Motor neuron (in vitro differentiated cells): Measurements from ENCODE around the gene AGK. TPM values are rescaled to one million over a fixed set of nuclear protein-coding genes. Genes with fewer than 3 reads are reported as not detected.
"Not testable (repeated sequence)": the region's sequence is repeated elsewhere in the genome, so short reads cannot be mapped to it uniquely, and the experiment has no call there.

ENCODE experiments used
- ATAC-seq, 8 experiments: fragments of 200-7000 bp; cut with Tn5 transposase; replicated peaks in 6 of 8; 2 replicates each; pipeline ENCODE4 v1.8.0; 2021; ENCODE audit warnings: mild to moderate bottlenecking in 8 of 8, moderate library complexity in 8 of 8
- H3K27ac ChIP-seq, 2 donors: fragments of 250-450 bp; sonication (Bioruptor Pico); 2 replicates each; pipeline ENCODE4 v1.9.0; 2021; ENCODE audit warnings: antibody characterized with exemption in 2 of 2, mild to moderate bottlenecking in 2 of 2, moderate library complexity in 1 of 2
- H3K4me1 ChIP-seq, 2 donors: fragments of 250-450 bp; sonication (Bioruptor Pico); replicated peaks in 1 of 2; 2 replicates each; pipeline ENCODE4 v1.6.1; 2021; ENCODE audit warnings: antibody characterized with exemption in 2 of 2, mild to moderate bottlenecking in 2 of 2, moderate library complexity in 1 of 2
- H3K4me3 ChIP-seq, 5 donors: fragments of 250-450 bp; sonication (Bioruptor Pico); 2 replicates each; pipeline ENCODE4 v1.9.0; 2021; ENCODE audit warnings: antibody characterized with exemption in 5 of 5, mild to moderate bottlenecking in 5 of 5, moderate library complexity in 4 of 5
- WGBS, 10 experiments: fragments of 450-650 bp; shearing (Covaris generic); methylation state at CpG; one replicate each; pipeline ENCODE4 v1.0.0; 2022; 5-methylcytosine and 5-hydroxymethylcytosine counted together
- in situ Hi-C, 9 experiments: fragments of 400-800 bp; cut with MboI; loops; one replicate each; pipeline ENCODE4 v1.15.0; 2021; ENCODE audit warnings: low sequenced_read_pairs in 9 of 9, low pct_unique_long_range_greater_than_20kb in 2 of 9; ENCODE audit not compliant: unreplicated experiment in 9 of 9
- total RNA-seq, 8 experiments: library from RNA; unstranded; fragments of 300-600 nt; gene quantifications; 2 replicates each; pipeline versions ENCODE4 v1.2.3 to v1.2.4, GENCODE V29; 2022

The AGK gene
- total RNA-seq, 8 experiments from 2014 or later, result 27.7 to 253 (median 39.5) TPM

DNA sequence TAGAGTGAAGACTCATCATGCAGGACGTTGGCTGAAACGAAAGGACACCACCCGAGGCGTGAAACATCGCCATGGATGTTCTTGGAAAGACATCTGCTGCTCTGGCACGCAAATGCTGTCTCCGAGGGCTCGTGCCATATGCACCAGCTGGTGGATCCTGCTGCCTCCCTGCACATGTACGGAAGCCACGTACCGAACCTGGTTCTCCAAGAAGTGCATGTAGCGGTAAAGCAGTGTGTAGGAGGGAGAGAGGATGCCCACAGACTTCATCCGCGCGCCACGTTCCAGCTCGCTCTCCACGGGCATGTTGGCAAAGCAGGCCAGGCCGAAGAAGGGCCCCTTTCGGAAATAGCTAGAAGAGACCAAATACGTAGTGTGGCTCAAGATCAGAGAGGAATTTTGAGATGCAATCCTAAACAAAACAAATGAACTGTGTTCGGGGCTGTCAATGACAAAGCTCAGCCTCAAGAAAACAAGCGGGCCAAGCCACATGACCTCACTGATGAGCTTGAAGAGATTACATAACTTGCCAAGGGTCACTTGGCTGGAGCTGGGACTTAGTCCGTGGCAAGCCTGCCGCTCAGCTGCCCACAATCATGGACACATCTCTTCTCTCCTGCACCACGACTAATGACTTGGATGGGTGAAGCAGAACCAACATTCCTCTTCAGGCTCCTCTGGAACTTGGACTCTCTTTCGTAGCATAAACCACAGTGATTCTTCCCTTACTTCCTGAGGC, 134.2 kb downstream of the AGK start:
- in situ Hi-C loops, result no loop called here
- Histone ChIP-seq H3K27ac (no peak overlapping the region), H3K4me1 (no peaks in the 10 kb centered on the region), H3K4me3 (no peak overlapping the region)
- 74 to 99% (median 90%) methylated on average over 2 to 17 of the region's 27 CpGs; no CpG with 5 or more reads in 1 of the 10 experiments for WGBS, 10 experiments
- no peak for ATAC-seq

DNA sequence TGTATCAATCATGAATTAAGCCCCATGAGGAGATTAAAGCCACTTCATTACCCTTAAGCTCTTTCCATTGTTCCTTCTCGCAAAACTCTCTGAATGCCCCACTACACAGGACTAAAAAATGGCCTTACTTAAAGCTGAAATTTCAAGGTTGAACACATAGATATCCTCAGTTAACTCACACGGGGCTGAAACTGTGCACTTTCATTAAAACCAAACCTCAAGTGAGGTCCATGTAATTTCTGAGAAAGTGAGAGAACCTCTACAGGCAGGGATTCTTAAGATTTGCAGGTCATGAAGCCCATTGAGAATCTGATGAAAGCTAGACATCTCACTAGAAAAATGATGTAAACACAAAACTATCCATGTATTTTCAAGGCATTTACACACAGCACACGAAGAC, 134.9 kb downstream of the AGK start:
- H3K4me3 ChIP-seq, result no peak overlapping the region
- no peaks in the 10 kb centered on the region for H3K4me1 ChIP-seq
- H3K27ac ChIP-seq, result no peak overlapping the region
- no peak for ATAC-seq
- WGBS, 10 experiments, result 57 to 100% (median 88%) methylated on average over 1 to 3 of the region's 3 CpGs; no CpG with 5 or more reads in 2 of the 10 experiments
- in situ Hi-C loops, result no loop called here

DNA sequence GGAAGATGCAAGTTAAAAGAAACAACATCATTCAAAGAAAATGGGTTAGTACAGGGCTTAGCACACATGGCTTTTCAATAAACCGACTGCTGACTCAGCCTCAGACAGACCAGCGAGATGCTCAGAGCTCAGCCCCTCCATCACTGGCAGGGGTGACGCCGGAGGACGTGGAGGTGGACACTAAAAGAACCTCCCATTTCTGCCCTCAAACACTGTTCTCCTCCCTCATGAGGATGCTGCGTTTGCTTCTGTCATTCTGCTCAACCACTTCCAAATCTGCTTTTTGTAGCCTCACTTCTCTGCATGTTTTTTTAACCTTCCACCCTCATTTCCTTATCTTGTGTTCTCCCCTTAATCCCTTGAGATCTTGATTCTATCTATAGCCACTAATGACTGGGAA, 135.5 kb downstream of the AGK start:
- in situ Hi-C loops, result no loop called here

DNA sequence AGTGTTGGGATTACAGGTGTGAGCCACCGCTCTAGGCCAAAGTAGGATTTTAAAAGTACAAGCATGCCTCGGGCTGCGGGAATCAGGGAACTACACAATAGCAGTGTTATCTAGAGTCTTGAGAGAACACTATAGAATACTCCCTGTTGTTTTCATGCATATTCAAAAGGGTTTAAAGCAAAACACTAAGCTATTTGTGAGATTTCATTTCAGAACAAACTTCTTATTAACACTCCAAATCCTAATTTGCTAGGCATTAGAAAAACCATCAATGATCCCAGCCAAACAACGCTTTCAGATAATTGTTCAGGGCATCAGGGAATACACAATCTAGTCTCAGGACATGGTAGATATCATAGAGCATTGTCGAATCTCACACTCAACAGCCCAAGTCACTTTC, 136.8 kb downstream of the AGK start:
- WGBS, 10 experiments, result 83 to 100% (median 93%) methylated on average over 1 to 4 of the region's 5 CpGs; no CpG with 5 or more reads in 1 of the 10 experiments
- in situ Hi-C loops, result no loop called here
- Histone ChIP-seq H3K27ac (no peak overlapping the region), H3K4me1 (no peaks in the 10 kb centered on the region), H3K4me3 (no peak overlapping the region)
- ATAC-seq, result no peak

More for the DNA sequence above, 135.5 kb downstream of the AGK start:
- H3K27ac ChIP-seq, result no peak overlapping the region
- H3K4me1 ChIP-seq, result no peaks in the 10 kb centered on the region
- H3K4me3 ChIP-seq, result no peak overlapping the region
- WGBS, 10 experiments, result 29 to 100% (median 96%) methylated on average over 1 to 6 of the region's 6 CpGs; no CpG with 5 or more reads in 2 of the 10 experiments
- no peak for ATAC-seq

DNA sequence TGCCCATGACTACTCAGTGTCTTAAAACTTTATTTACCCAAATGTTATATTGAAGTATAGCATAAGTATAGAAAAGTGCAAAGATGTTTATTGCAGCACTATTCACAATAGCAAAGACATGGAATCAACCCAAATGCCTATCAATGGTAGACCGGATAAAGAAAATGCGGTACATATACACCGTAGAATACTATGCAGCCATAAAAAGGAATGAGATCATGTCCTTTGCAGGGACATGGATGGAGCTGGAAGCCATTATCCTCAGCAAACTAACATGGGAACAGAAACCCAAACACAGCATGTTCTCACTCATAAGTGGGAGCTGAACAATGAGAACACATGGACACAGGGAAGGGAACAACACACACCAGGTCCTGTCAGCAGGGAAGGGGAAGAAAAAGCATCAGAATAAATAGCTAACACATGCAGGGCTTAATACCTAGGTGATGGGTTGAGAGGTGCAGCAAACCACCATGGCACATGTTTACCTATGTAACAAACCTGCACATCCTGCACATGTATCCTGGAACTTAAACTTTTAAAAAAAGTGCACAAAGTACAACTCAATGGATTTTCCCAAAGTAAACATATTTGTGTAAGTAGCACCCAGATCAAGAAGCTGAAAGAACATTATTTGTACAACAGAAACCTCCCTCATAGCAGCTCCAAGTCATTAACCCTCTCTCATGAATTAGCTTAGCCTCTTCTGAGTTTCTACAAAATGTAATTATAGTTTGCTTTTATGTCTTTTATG, 138.0 kb downstream of the AGK start:
- H3K27ac ChIP-seq, ATAC-seq, H3K4me3 ChIP-seq, in situ Hi-C loops, H3K4me1 ChIP-seq: not testable (repeated sequence)
- 88 to 100% (median 96%) methylated on average over 2 to 3 of the region's 3 CpGs; no CpG with 5 or more reads in 2 of the 10 experiments for WGBS, 10 experiments

DNA sequence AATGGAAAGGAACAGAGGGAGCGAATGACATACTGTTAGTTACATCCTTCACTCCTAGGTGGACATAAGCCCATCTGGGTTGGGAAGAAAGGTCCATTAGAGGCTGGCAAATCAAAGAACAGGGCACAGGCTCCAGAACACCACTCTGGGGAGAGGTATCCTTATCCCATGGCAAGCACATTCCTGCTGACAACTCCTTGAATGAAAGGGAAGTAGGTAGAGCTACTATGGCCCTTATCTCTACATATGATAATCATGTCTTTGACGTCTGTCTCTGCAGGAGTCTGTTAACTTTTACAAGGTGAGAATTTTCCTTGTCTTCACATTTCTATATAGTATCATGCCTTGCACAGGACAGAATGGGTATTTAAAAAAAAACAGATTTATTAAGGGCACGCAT, 140.3 kb downstream of the AGK start:
- ATAC-seq, result no peak
- in situ Hi-C loops, result no loop called here
- H3K27ac ChIP-seq, result no peak overlapping the region
- WGBS, 10 experiments, result 69 to 100% (median 95%) methylated on average over 1 to 3 of the region's 3 CpGs
- H3K4me3 ChIP-seq, result no peak overlapping the region
- no peaks in the 10 kb centered on the region for H3K4me1 ChIP-seq

DNA sequence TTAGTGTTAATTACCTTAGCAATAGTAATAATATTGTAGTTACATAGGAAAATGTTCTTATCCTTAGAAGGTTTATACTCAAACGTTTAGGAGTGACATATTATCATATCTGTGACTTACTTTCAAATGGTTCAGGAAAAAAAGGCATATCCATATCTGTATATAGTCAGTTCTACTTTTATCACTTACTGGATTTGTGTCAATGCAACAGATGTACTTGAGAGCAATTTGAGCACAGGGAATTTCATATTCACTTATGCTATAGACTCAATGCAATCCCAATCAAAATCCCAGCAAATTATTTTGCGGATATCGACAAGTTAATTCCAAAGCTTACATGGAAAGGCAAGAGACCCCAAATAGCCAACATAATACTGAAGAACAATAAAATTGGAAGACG, 140.8 kb downstream of the AGK start:
- in situ Hi-C loops, result no loop called here
- Histone ChIP-seq H3K27ac (no peak overlapping the region), H3K4me3 (no peak overlapping the region), H3K4me1 (no peaks in the 10 kb centered on the region)
- no peak for ATAC-seq
- WGBS, 10 experiments, result 70 to 100% (median 75%) methylated on average over 1 to 4 of the region's 4 CpGs; no CpG with 5 or more reads in 1 of the 10 experiments

DNA sequence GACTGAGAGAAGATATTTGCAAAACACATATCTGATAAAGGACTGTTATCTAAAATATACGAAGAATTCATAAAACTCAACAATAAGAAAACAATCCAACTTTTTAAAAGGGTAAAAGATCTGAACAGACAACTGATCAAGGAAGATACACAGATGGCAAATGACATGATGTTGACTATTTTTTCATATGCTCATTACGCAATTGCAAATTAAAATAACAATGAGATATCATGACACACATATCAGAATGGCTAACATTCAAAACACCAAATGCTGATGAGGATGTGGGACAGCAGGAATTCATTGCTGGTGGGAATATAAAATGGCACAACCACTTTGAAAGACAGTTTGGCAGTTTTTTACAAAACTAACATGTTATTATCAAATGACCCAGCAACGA, 141.9 kb downstream of the AGK start:
- Histone ChIP-seq H3K27ac (no peak overlapping the region), H3K4me3 (no peak overlapping the region), H3K4me1 (peaks cover 0 to 3% of the 10 kb centered on the region in 2 donors)
- in situ Hi-C loops, result no loop called here
- WGBS, 10 experiments, result 78 to 96% (median 88%) methylated on average over 1 to 3 of the region's 3 CpGs
- ATAC-seq, result no peak

DNA sequence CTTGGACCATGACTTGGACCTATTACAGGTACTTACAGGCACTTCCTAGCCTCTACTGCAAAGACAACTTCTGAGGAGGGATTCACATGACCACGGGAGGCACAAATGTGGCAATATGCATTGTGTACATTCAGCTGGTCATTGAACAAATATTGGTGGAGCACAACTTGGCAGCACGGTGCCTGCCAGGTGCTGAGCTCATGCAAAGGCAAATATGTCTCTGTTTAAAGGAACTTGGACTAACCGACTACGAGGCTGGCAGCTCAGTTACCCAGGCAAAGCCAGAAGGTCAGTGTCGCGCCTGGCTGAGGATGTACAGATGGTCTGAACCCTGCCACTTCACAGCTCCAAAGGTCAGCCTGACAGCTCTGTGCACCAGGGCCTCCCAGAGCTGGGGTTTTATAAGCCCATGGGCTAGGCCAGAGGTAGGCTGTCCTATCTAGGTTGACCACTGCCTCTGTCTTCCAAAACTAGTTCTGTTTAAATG, 144.6 kb downstream of the AGK start:
- 40 to 100% (median 81%) methylated on average over 1 to 3 of the region's 6 CpGs; no CpG with 5 or more reads in 2 of the 10 experiments for WGBS, 10 experiments
- H3K4me3 ChIP-seq, result no peak overlapping the region
- in situ Hi-C loops, result no loop called here
- peak in 2 of 8 experiments; percentile 47 to 77 for ATAC-seq
- H3K4me1 ChIP-seq, result peaks cover 3 to 12% of the 10 kb centered on the region in 2 donors
- no peak overlapping the region for H3K27ac ChIP-seq

DNA sequence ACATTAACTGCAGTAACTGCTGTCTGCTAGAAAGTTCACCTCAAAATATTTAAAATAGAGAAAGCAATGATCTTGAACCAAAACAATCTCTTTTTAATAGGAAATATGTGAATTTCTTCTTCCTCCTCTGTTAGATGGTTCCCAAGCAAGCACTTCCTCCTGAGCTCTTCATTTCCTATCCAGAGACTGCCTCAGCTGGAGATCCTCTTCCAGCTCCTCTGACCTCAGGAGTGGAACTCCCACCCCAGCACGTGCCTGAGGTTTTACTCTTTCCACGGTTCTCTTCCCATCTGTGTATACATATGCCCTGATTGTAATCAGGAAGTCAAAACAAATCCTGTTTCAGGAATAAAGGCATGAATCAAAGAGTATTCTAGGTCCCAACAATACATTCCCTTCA, 145.1 kb downstream of the AGK start:
- in situ Hi-C loops, result no loop called here
- no peak for ATAC-seq
- 0 to 100% (median 74%) methylated on average over 1 to 2 of the region's 2 CpGs; no CpG with 5 or more reads in 4 of the 10 experiments for WGBS, 10 experiments
- Histone ChIP-seq H3K4me3 (no peak overlapping the region), H3K4me1 (peaks cover 3 to 13% of the 10 kb centered on the region in 2 donors), H3K27ac (no peak overlapping the region)

DNA sequence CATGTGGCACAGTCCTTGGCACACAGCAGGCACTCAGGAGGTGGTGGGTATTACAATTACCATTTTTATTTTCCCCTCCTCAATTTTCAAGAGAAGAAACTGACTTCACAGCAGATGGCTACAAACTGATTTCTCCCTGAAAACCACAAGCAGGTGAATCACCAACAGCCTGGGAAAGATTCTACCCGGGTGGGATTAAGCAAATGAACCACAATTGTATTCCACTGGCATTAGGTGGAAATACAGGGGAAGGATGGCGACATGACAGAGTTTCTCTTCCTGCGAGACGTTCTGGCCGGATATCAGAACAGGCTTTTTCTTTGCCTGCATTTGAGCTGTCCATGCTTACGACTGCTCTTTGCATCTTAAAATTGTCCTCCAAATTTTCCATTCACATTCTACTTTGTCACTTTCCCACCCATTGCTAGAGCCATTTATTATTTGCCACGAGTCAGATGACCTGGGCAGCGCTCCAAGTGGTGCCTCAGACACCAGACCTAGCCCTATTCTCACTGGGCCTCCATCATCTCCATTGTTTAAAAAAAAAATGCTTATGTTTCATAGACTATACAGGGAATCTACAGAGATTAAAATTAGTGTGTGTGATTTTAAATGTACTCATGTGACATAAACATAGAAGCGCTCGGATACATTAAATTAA, 146.1 kb downstream of the AGK start:
- in situ Hi-C loops, result no loop called here
- 34 to 92% (median 75%) methylated on average over 2 to 10 of the region's 10 CpGs; no CpG with 5 or more reads in 2 of the 10 experiments for WGBS, 10 experiments
- Histone ChIP-seq H3K27ac (no peak overlapping the region), H3K4me3 (no peak overlapping the region), H3K4me1 (peaks cover 3 to 13% of the 10 kb centered on the region in 2 donors)
- no peak for ATAC-seq

DNA sequence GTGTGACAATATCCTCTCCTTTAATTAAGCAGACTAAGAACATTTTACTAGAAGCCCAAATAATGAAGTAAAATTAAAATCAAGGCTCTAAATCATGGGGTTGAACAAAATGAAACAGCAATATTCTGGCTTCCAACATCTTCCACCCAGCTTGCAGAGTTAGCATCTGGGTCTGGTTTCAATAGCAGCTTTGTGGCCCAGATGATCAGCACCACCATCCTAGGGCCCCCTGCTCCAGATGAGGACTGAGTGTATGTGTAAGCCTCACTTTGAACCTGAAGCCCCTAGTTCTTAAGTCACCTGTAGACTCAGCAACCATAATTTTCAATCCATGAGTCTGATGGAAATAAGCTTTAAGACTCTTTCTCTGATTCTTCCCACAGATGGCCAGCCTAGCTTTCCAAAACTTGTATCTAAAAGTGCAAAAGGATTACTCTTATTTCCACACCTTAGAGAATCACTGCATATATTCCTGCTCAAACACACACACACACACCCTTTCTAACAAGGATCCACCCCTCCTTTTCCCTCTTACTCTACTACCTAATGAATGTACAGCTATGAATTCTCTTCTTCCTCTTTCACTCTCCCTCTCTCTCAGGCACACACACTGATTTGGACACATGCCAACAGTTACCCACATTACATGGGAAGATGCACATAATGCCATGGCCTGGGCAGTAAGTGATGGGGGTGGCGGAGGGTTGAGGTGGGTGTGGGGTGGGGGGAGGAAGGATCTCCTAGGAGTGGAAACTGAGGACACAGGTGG, 147.2 kb downstream of the AGK start:
- Histone ChIP-seq H3K4me3 (no peak overlapping the region), H3K27ac (no peak overlapping the region), H3K4me1 (peaks cover 3 to 21% of the 10 kb centered on the region in 2 donors)
- in situ Hi-C loops, result no loop called here
- no peak for ATAC-seq
- WGBS, 10 experiments, result no CpG with 5 or more reads among the region's 1 CpG
